Glomerular visceral epithelial cell (primary cell): ENCODE measurements around the gene ABHD16B.

Experiments used
- DNase-seq: peaks from one replicate; pipeline ENCODE4 v3.0.0-alpha.2; 2016; ENCODE audit errors: extremely low spot score

The ABHD16B gene

GRCh38 chr20:63895952-63896263, 34.6 kb downstream of the ABHD16B start:
- DNase-seq: peak; percentile 21

- peak; percentile 83 for DNase-seq
Measured at GRCh38 chr20:63896264-63897105, 35.2 kb downstream of the ABHD16B start.

GRCh38 chr20:63897978-63898561, 36.8 kb downstream of the ABHD16B start:
- no peak for DNase-seq

- DNase-seq: no peak
Measured at GRCh38 chr20:63898882-63899558, 37.7 kb downstream of the ABHD16B start.

- no peak for DNase-seq
Measured at GRCh38 chr20:63900413-63900812, 39.1 kb downstream of the ABHD16B start.

DNA sequence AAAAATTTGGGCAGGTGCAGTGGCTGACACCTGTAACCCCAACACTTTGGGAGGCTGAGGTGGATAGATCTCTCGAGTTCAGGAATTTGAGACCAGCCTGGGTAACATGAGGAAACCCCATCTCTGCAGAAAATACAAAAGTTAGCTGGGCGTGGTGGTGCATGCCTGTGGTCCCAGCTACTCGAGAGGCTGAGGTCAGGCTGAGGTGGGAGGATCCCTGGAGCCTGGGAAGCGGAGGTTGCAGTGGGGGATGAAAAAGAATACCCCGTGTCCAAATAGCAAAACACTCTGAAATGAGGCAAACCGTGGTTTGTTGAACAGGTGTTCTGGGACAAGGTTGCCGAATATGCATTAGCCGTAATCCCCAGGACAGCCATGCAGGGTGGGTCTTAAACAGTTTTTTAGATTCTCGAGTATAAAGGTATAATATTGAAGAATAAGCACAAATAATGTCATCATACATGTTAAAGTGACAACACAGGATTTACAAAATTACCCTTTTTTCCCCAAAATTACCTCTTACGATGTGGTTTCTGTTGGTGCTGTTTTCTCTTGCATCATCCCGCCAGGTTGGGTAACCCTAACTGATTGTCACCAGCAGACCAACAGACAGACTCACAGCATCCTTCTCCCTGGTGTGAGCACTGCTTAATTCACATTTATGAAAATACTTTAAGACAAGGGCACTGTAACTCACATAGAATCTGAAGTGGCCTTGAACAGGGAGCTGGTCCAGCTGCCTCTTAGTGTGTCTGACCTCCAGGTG, 42.7 kb downstream of the ABHD16B start:
- no peak for DNase-seq

DNA sequence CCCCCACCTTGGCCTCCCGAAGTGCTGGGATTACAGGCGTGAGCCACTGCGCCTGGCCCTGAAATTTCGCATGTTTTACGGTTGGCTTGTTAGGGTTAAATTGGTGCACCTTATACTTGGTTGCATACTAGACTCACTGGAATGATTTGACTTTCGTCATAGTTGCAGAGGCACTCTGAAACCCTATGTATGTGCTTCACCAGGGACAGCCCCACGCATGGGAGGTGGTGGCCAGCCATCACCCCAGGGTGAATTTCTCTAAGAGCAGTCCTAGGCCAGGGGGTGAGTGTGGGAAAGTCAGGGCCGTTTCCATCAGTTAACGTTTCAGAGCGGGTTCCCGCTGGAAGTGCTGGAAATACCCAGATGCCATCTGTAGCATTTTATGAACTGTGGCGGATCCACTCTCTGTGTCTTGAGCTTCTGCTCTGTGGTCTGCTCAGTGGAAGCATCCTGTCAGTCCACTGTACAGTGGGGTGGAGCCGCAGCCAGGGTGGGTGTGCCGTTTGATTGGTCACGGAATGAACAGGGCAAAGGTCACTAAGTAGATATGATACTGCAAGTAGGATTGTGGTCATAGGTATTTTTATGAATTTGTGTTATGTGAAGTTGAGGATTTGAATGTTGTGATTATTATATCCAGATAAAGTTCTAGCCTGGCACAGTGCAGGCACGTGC, 46.8 kb downstream of the ABHD16B start:
- DNase-seq: no peak

- peak; percentile 30 for DNase-seq
Measured at GRCh38 chr20:63911176-63911575, 49.9 kb downstream of the ABHD16B start.
